MM.1S (cell line): ENCODE results near the gene CELA2B.
"Not testable (repeated sequence)": the region's sequence is repeated elsewhere in the genome, so short reads cannot be mapped to it uniquely, and the experiment has no call there.

ENCODE experiments used
- CTCF ChIP-seq: fragments of 300-600 bp; sonication (generic); IDR thresholded peaks from 2 replicates; pipeline ENCODE4 v1.5.1; 2016; ENCODE audit warnings: antibody characterized with exemption, low read length, mixed read lengths
- EZH2 ChIP-seq: fragments of 300-600 bp; sonication (generic); optimal IDR thresholded peaks from 2 replicates; pipeline ENCODE3; 2017; ENCODE audit warnings: low read depth, mild to moderate bottlenecking, antibody characterized with exemption, low read length, mixed read lengths
- EZH2phosphoT487 ChIP-seq: fragments of 300-600 bp; sonication (generic); IDR thresholded peaks from 2 replicates; pipeline ENCODE4 v1.6.1; 2018; ENCODE audit warnings: antibody characterized with exemption, low read length

- TF ChIP-seq CTCF, EZH2, EZH2phosphoT487: not testable (repeated sequence)
Measured at GRCh38 chr1:15463064-15463800, 12.7 kb upstream of the CELA2B start.
